DMS53 treated with DMSO at 0.1 percent for 48 hours (cell line): ENCODE measurements around the gene SDCBP2.

Experiments
- DNase-seq: peaks from one replicate; lab custom pipeline; 2025; ENCODE audit not compliant: unreplicated experiment; lab: John Stamatoyannopoulos, UW

Gene SDCBP2

DNA sequence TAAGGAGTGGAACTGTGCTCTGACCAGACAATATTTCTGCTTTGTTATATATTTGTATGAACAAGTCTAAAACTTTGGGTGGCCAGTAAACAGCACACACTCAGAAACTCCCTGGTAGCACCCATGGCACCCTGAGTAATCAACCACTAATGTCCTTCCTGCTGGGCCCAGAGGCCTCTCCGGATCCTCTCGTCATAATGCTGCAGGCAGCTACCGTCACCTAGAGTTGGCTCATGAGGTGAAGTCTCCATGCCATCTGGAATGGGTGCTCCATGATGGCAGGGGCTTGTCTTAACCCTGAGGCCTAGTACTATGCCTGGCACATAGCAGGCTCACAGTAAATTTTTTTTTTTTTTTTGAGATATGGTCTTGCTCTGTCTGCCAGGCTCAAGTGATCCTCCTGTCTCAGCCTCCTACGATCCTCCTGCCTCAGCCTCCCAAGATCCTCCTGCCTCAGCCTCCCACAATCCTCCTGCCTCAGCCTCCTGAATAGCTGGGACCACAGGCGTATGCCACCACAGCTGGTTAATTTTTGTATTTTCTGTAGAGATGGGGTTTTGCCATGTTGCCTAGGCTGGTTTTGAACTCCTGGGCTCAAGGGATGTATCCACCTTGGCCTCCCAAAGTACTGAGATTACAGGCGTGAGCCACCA, 3.0 kb upstream of the SDCBP2 start:
- no peak for DNase-seq

DNA sequence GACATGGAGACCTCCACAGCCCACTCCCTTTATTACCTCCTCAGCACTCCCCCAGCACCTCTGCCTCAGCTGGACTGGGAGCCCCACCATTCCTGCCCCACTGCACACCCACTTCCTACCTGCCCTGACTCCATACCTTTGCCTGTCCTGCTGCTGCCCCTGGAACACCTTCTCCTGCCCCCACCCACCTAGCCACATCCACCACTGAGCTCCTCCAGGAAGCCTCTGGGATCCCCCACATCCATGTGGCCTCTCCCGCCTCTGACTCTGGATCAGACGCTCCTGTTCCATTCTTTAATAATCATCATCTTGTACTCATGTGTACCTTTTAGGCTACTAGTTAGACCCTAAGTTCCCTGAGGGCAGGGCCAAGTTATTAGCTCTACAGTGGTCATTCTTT, 2.2 kb upstream of the SDCBP2 start:
- DNase-seq, result no peak

DNA sequence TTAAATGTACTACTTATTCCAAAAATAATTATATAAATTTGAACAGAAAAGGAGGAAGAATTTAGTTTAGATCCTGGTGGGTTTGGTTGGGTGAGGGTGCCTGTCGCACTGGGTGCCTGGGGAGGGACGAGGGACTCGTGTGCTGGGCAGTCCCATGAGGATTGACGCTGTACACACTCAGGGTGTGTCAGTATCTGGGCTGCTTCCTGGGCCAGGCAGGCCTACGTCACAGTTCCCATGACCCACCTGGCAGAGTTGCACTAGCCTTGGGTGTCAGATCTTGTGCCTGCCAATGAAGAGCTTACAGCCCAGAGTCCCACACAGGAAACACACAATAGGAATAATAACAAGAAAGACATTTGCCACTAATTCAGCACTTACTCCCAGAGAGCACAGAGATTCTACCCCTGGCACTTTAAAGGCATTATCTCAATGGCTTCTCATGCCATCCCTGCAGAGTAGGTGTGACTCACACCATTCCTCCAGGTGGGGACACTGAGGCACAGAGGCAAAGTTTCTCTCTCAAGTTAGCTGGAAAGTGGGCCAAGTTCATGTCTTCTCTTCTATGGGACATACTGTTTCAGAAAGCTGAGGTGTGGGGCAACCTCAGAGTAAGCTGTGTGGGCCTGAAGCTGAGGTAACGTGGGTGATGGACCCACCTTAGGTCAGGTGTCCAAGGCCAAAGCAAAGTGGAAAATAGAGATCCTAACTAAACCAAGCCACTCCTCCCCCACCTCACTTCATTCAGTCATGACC, 1.3 kb upstream of the SDCBP2 start:
- no peak for DNase-seq

DNA sequence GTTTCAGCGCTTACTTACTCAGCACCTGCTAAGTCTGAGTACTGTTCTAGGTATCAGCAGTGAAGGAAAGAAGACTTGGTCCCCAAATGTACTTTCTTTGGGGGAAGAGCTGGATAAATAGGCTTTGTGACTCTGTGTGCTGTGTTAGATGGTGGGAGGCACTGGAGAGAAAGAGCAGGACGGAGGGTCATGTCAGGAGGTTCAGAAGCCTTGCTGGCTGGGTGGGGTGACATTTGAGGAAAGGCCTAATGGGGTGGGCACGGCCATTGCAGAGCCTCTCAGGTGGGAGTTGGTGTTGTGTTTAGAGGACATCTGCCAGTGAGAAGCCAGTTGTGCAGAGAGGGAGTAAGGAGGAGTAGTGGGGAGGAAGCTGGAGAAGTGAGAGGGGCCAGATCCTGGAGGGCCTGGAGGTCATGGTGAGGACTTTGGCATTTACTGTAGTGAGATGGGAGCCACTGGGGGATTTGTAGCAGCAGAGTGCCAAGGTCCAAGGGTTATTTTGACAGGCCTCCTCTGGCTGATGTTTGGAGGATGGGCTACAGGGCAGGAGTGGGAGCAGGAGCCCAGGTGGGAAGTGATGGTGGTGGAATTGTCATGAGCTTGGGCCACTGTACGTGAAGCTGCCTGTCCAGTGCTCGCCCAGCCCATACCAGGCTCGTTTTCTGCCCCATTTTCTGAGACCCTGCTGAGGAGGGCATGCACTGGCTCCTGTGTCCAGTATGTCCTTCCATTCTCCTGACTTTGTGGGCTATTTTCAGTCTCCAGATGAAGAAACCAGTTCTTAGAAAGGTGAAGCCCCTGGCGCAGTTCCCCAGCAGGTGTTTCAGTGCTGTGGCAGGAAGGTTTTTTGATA, 886 bp downstream of the SDCBP2 start:
- no peak for DNase-seq

GRCh38 chr20:1327241-1327653, 1.7 kb downstream of the SDCBP2 start:
- DNase-seq, result no peak

DNA sequence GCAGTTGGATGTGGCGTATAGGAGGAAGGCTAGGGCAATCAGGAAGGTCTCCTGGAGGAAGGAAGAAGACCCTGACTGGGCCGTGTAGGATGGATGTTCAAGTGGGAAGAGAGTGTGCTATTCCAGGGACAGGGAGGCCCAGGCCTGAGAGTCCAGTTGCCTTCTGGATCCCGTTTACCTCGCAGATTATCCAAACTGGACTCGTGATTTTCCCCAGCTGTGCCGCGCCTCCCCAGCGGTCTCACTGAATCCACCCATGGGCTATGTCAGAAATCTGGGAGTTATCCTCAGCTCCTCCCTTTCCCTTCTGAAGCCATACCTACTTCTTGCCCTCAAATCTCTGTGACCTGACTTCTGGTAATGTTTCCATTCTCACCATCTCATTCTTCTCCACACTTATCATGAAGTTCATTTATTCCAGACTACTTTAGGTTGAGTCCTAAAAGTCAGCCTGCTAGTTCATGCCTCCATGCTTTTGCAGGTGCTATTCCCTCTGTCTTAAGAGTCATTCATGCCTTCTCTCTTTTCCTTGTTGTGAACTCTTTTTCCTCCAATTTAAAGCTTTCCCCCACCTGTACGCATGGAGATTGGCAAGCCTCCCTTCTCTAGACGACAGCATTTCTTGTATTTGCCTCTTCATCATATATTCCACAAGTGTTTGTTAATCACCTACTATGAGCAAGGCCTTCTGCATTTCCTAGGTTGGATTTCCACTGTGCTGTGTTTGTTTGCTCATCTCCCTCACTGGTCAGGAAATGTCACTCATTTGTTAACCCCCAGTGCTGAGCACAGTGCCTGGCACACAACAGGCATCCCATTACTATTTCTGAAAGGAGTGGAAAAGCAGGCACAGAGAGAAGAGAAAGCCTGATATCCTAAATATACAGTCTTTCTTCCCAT, 2.7 kb downstream of the SDCBP2 start:
- DNase-seq, result no peak

DNA sequence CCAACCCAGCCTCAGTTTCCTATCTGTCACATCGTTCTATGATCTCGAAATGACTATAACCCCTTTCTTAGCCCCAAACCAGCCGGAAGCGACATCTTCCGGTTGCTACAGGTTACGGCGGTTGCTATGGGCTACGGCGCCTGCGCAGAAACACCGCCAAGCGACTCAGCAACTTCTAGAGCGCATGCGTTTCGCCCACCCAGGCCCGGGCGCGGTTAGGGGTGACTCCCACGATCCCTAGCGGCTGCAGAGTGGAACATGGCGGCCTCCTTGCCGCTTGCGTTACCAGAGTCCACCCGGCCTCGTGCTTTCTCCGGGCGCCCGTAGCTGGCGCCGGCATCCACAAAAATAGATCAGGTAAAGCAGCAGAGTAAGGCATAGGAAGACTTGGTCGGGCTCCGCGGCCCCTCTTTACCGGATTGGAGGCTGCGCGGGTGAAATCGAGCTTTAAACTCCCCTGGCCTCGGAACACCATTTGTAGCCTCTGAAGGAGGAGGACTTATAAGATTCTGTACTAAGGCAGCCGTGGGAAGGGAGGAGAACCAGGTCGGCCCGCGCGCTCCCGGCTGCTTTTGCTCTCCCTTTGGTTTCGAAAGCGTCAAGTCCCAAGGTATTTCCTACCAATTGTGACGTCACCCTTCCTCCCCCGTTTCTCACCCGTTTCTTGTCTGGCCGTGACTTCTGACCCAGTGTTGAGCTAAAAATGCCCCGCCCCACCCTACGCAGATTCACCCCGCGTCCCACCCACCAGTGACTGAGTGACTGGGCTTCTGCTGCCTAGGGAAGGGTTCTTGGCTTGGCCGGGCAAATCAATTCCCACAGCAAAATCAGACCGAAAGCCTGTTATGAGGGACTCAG, 3.5 kb downstream of the SDCBP2 start:
- DNase-seq, result peak; percentile 89

DNA sequence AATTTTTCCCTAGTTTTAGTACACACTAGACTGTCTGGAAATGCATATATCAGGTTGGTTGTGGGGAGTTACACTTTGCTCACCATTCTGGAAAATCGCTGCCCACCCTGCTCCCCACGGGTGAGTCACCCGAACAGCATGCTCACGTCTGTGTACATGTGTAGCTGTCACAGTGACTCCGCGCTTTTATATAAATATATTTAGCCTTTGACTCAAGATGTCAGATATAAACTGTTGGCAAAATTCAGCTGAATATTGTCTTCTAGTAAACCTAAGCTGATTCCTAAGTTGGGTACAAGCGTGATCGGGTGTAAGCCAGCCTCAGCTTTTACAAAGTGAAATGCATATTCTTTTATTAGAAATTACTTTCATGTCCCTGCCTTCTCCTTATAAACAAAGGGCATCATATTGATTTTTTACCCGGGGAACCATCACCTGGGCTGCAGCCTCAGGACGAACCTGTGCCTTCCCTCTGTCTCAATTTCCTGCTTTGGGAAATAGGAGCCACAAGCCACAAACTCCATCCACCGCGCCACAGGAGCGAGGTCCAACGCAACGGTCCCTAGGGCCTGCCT, 4.3 kb downstream of the SDCBP2 start:
- DNase-seq, result no peak

DNA sequence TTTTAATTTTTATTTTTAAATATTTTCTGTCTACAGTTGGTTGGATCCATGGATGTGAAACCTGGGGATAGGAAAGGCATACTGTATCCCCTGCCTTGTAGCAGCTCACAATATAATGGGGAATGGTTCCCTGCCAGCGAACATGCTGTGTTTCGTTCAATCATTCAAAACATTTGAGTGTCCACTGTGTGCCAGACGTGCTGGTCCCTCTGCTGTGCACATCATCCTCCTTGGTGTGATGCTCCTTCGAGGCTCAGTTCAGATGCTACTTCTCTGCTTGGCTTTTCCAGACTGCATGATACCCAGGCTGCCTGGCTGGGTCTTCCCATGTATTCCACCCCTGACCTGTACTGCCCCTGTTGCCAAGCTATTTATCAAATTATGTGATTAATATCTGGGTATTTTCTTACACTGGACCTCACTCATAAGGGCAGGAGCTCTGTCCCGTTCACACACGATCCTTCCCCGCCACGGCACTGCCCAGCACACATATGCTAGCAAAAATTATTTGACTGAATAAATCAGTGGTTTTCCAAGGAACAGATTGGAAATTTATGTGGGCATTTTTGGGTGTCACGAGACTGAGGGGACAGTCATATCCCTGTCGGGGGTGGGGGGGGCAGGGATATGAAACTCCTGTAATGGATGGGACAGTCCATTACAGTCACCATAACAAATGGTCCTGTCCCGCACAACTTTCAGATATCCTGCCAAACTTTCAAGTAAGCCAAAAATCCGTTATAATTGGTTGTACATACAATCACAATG, 4.9 kb downstream of the SDCBP2 start:
- DNase-seq, result no peak

DNA sequence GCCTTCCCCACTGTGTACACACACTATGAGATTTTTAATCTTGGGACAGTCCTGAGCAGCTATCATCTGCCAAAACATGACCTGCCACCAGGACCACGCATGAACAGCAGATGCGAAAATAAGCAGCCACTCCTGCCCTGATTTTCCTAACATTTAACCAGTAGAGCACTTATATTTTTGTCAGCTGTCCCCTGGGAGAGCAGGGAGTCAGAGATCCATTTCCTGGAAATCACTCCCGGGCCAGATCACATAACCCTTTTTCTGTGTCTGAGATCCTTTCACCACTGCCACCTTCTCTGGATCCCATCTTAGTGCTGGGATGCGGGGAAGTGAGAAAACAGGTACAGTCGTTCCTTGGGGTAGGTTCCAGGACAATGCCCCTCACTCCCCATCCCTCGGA, 5.7 kb downstream of the SDCBP2 start:
- DNase-seq, result no peak

DNA sequence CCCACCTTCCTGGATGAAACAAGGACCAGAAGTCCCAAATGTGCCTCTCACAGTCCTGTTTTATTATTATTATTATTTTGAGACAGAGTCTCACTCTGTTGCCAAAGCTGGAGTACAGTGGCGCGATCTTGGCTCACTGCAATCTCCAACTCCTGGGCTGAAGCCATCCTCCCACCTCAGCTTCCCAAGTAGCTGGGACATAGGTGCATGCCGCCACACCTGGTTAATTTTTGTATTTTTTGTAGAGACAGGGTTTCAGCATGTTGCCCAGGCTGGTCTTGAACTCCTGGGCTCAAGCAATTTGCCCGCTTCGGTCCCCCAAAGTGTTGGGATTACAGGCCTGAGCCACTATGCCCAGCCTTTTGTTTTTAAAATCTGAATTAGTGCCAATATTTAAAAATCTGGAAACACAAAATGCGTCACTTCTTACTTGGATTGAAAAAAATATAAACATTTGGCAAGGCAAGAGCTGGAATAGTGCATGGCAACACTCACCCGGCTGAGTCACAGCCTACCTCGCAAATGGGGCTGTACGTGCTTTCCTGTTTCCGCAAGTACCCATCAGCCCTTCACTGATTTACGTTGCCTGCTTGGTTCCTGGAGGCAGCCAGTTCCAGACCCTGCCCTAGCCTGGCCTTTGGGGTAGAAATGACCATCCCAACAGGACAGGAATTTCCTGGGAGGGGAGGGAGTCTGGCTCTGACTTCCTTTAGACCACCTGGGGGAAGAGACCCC, 6.3 kb downstream of the SDCBP2 start:
- DNase-seq, result no peak

GRCh38 chr20:1321654-1321939, 7.3 kb downstream of the SDCBP2 start:
- DNase-seq, result no peak

DNA sequence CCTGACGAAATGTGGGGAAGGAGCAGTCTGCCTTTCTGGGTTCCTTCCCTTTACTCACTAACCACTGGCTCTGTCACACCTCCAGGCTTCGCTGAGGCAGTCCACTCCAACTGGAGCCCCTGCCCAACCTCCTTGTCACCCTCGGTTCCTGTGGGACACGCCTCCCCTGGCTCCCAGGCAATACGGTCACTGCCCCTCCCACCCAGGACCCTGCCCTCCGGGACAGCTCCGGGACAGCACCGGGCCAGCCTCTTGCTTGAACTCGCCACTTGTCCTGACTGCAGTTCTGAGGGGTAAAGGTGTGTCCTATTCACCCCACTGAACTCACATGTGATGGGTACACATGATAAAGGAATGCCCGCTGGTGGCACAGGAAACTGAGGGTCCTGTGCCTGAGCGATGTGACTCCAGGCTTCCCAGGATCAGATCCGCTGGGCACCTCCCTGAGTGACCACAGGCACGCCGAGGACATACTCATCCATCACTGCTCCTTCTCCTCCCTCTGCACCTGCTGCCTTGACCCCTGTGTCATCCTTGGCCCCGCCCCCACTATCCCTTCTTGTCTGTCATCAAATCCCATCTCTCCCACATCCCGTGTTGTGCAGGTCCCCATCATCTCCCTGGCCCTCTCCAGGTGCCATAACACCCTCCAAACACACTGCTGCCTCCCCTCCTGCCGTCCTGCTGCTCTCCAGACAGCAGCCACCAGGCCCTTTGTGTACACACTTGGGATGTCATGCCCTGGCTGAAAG, 7.9 kb downstream of the SDCBP2 start:
- DNase-seq, result no peak

DNA sequence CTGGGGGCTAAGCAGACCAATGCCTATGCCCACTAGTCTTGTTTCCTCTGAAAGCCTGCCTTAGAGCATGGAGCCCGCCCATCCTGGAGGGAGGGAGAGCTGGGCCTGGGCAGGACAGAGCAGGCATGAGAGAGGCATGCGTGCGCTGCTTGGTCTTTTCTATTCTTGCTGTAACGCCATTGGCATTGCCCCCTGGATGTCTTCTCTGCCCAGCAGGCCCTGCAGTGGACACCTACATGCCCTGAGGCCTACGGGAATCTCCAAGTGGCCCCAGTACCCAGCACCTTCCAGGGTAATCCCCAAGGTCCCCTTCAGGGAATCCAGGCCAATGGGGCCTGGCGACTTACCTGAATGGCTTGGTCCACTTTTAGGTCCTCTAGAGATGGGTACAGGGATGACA, 8.9 kb downstream of the SDCBP2 start:
- DNase-seq, result no peak

- DNase-seq, result no peak
These were observed 9.5 kb downstream of the SDCBP2 start for GRCh38 chr20:1319462-1319861.

GRCh38 chr20:1319051-1319450, 9.9 kb downstream of the SDCBP2 start:
- DNase-seq, result no peak

- DNase-seq, result no peak
These were observed 11.2 kb downstream of the SDCBP2 start for GRCh38 chr20:1317545-1318255.
